Measurements from ENCODE around the gene SFSWAP. TPM values are rescaled to one million over a fixed set of nuclear protein-coding genes. Genes with fewer than 3 reads are reported as not detected.
A peak's percentile ranks its signal among the peaks of the same experiment; 100 is the strongest.

SFSWAP gene
- polyA plus RNA-seq, 1 experiment: 12.5 TPM

DNA sequence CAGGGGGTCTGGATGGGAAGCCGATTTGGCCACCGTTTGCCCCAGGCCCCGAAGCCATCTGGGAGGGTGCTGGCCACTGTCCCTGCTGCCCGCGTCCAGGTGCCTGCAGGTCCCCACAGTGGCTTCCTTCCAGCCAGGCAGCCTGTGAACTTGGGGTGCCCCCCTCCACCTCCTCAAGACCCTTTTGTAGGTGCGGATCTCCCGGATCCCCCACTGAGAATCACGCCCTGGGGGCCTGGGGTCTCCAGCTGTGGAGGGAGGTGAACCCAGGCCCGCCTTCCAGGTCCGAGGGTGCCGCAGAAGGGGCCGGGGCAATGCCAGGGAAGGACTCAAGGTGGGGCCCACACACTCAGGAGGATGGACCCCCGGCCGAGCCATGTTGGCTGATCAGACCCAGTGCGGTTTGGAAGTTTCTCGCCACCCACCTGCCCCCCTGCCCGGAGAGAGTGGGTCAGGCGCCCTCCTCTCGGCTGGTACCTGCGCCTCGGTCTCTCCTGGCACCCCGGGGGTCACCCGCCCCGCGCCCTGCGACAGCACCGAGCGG, 119.0 kb downstream of the SFSWAP start:
- Histone ChIP-seq H3K9me3 (ENCODE audit: control insufficient read depth, insufficient read depth, low read length) (no peaks in the 10 kb centered on the region; the same call in 1 of the 2 replicates), H3K4me3 (ENCODE audit: low read depth, low read length) (peak overlapping the region; percentile 76), H3K27me3 (ENCODE audit: control insufficient read depth, insufficient read depth, low read length) (no peaks in the 10 kb centered on the region), H3K27ac (ENCODE audit: low read depth, low read length) (no peak overlapping the region)
- ChIA-PET CTCF (interaction anchor here (1.0 to 1.9 kb wide), 5 partner anchors 44 to 119 kb away, joined by 3 to 7 read pairs (median 4); partner anchors contain the start of gene SFSWAP), POLR2A (interaction anchor here (1.1 kb wide), 1 partner anchor 26 kb away, joined by 3 read pairs; no protein-coding TSS in a partner anchor)
- DNase-seq (ENCODE audit: low read depth, low spot score): no peak
- TF ChIP-seq, protein P1, sequence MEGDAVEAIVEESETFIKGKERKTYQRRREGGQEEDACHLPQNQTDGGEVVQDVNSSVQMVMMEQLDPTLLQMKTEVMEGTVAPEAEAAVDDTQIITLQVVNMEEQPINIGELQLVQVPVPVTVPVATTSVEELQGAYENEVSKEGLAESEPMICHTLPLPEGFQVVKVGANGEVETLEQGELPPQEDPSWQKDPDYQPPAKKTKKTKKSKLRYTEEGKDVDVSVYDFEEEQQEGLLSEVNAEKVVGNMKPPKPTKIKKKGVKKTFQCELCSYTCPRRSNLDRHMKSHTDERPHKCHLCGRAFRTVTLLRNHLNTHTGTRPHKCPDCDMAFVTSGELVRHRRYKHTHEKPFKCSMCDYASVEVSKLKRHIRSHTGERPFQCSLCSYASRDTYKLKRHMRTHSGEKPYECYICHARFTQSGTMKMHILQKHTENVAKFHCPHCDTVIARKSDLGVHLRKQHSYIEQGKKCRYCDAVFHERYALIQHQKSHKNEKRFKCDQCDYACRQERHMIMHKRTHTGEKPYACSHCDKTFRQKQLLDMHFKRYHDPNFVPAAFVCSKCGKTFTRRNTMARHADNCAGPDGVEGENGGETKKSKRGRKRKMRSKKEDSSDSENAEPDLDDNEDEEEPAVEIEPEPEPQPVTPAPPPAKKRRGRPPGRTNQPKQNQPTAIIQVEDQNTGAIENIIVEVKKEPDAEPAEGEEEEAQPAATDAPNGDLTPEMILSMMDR (IDR thresholded peaks at IDR 0.05; ENCODE audit: low read depth, low read length): no peak

DNA sequence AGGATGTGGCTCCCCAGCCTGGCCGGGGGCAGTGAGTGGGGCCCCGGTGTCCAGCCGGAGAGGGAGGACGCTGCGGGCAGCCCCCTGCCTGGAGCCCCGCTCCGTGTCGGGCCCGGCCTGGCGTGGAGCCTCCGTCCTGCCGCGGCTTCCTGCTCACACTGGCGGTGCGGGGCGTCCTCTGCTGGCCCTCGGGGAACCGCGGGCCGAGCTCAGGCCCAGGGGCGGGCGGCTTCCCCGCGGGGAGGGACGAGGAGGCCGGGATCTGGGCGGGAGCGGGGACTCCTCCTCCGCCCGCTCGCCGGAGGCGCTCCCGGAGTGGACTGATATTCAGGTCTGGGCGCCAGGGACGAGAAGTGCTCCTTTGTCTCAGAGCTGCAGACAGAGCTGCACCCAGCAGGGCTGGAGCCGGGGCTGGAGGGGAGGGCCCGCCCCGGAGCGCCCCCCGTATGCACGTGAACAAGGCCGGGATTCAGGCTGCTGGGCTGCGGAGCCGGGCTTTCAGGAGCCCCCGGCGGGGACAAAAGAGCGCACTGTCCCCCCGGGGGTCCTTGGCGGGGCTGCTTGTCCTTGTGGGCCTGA, 119.5 kb downstream of the SFSWAP start:
- TF ChIP-seq, protein P1 (IDR thresholded peaks at IDR 0.05; ENCODE audit: low read depth, low read length): peak; percentile 65
- CTCF ChIA-PET: interaction anchor here (1.0 to 1.9 kb wide), 7 partner anchors 45 to 1010 kb away, joined by 3 to 7 read pairs (median 3); partner anchors contain the start of gene SFSWAP
- POLR2A ChIA-PET: interaction anchor here (0.7 to 1.1 kb wide), 2 partner anchors 27 to 909 kb away, joined by 3 read pairs; no protein-coding TSS in a partner anchor
- Histone ChIP-seq H3K9me3 (ENCODE audit: control insufficient read depth, insufficient read depth, low read length) (no peaks in the 10 kb centered on the region; the same call in 1 of the 2 replicates), H3K4me3 (ENCODE audit: low read depth, low read length) (peak overlapping the region; percentile 76), H3K27ac (ENCODE audit: low read depth, low read length) (peak overlapping the region; percentile 68), H3K27me3 (ENCODE audit: control insufficient read depth, insufficient read depth, low read length) (no peaks in the 10 kb centered on the region)
- peak; percentile 68 for DNase-seq (ENCODE audit: low read depth, low spot score)

DNA sequence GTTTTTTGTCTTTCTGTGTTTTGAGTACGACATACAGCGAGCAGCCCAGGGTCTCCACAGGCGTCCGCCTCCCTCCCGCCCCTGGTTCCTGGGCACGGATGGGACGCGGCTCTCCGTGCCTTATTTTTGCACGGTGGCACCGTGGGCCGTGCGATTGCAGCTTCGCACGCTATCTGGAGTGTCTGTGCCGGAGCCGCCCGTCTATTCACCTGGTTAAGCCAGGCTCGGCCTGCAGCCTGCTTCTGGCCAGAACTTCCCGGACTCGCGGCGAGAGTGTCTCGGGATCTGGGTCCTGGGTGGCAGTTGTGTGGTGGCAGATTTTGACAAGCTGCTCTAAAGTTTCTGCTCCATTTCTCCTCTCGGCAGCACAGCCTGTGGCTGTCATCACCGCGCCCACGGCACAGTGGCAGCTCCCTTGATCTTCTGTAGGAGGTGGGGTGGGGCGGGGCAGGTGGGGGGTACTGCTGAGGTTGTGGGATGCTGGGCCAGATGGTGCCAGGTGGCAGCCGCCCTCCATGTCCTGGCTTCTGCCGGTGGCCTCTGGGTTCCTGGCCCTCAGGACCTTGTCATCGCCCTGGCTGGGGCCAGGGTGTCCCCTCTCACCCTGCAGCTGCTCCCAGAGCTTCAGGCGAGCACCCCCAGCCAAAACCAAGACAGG, 120.2 kb downstream of the SFSWAP start:
- Histone ChIP-seq H3K9me3 (ENCODE audit: control insufficient read depth, insufficient read depth, low read length) (no peaks in the 10 kb centered on the region; the same call in 1 of the 2 replicates), H3K27ac (ENCODE audit: low read depth, low read length) (peak overlapping the region; percentile 73), H3K4me3 (ENCODE audit: low read depth, low read length) (peak overlapping the region; percentile 76), H3K27me3 (ENCODE audit: control insufficient read depth, insufficient read depth, low read length) (no peaks in the 10 kb centered on the region)
- ChIA-PET POLR2A (interaction anchor here (0.6 to 1.1 kb wide), 3 partner anchors 27 to 910 kb away, joined by 3 read pairs; no protein-coding TSS in a partner anchor), CTCF (interaction anchor here (0.7 to 1.9 kb wide), 8 partner anchors 22 to 1011 kb away, joined by 3 to 7 read pairs (median 4); partner anchors contain the start of gene SFSWAP)
- DNase-seq (ENCODE audit: low read depth, low spot score): no peak
- TF ChIP-seq, protein P1 (IDR thresholded peaks at IDR 0.05; ENCODE audit: low read depth, low read length): no peak

DNA sequence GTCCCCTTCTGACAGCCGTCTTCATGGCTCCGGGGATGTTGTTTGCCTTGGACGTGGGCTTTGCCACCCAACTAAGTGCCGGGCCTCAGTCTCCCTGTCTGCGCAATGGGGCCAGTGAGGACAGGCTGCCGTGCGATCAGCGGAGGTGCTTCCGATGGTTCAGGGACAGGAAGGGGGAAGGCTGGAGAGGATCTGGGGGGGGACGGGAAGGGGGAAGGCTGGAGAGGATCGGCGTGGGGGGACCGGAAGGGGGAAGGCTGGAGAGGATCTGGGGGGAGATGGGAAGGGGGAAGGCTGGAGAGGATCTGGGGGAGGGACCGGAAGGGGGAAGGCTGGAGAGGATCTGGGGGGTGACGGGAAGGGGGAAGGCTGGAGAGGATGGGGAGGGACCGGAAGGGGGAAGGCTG, 120.7 kb downstream of the SFSWAP start:
- no peaks in the 10 kb centered on the region for H3K27me3 ChIP-seq (ENCODE audit: control insufficient read depth, insufficient read depth, low read length)
- TF ChIP-seq, protein P1 (IDR thresholded peaks at IDR 0.05; ENCODE audit: low read depth, low read length): no peak
- peak overlapping the region; percentile 73 for H3K27ac ChIP-seq (ENCODE audit: low read depth, low read length)
- no peaks in the 10 kb centered on the region; the same call in 1 of the 2 replicates for H3K9me3 ChIP-seq (ENCODE audit: control insufficient read depth, insufficient read depth, low read length)
- DNase-seq (ENCODE audit: low read depth, low spot score): peak; percentile 69
- ChIA-PET POLR2A (interaction anchor here (0.6 kb wide), 1 partner anchor 119 kb away, joined by 3 read pairs; no protein-coding TSS in a partner anchor), CTCF (interaction anchor here (0.7 to 1.3 kb wide), 2 partner anchors 22 to 1011 kb away, joined by 3 to 4 read pairs; no protein-coding TSS in a partner anchor)
- H3K4me3 ChIP-seq (ENCODE audit: low read depth, low read length): peak overlapping the region; percentile 76
